LNCaP clone FGC (cell line): ENCODE data around the gene TP73.

Source experiments
- DNase-seq: peaks from one replicate; pipeline ENCODE4 v3.0.0-alpha.2; 2011; ENCODE audit warnings: low read depth
- H3K4me3 ChIP-seq: 2 replicates; pipeline ENCODE4 v1.5.1; 2011; ENCODE audit warnings: mild to moderate bottlenecking, low read depth, low read length, control low read depth
- CTCF ChIP-seq: IDR thresholded peaks from 2 replicates; pipeline ENCODE4 v1.5.1; 2012; ENCODE audit warnings: mild to moderate bottlenecking; ENCODE audit not compliant: control insufficient read depth, insufficient read depth; ENCODE audit errors: extremely low read depth

The TP73 gene

GRCh38 chr1:3649342-3650247 lies 2.7 kb upstream of the TP73 start, which contains the start of gene WRAP73:
Gene WRAP73, minus strand, starts transcription at chr1:3650103. Its CDS starts 104 bp downstream, at chr1:3649999.
- H3K4me3 ChIP-seq, result peak within 1 kb of the TSS; percentile 78
- peak; percentile 26; the same call in 1 of the 2 replicates for TF ChIP-seq CTCF
- peak; percentile 64 for DNase-seq

GRCh38 chr1:3650248-3651025 lies 1.9 kb upstream of the TP73 start:
- H3K4me3 ChIP-seq, result peak overlapping the region; percentile 78
- TF ChIP-seq CTCF, result no peak
- DNase-seq, result no peak

GRCh38 chr1:3651026-3651929 lies 1.0 kb upstream of the TP73 start:
- no peak for DNase-seq
- no peak overlapping the region for H3K4me3 ChIP-seq
- no peak for TF ChIP-seq CTCF

GRCh38 chr1:3652548-3653285 lies 401 bp downstream of the TP73 start:
- H3K4me3 ChIP-seq, result 0 out of 2 replicates have a peak overlapping the region, but pooled peaks have one; percentile 9
- no peak for TF ChIP-seq CTCF
- DNase-seq, result no peak

GRCh38 chr1:3653286-3653618 lies 936 bp downstream of the TP73 start:
- H3K4me3 ChIP-seq, result no peak overlapping the region
- TF ChIP-seq CTCF, result no peak
- no peak for DNase-seq

GRCh38 chr1:3654549-3655281 lies 2.4 kb downstream of the TP73 start:
- TF ChIP-seq CTCF, result no peak
- no peak overlapping the region for H3K4me3 ChIP-seq
- no peak for DNase-seq
